Gastrocnemius medialis (tissue), 4 donors: ENCODE measurements around the gene LMBRD2. TPM values are rescaled to one million over a fixed set of nuclear protein-coding genes. Genes with fewer than 3 reads are reported as not detected.
"Not testable (repeated sequence)": the region's sequence is repeated elsewhere in the genome, so short reads cannot be mapped to it uniquely, and the experiment has no call there.

Experiments
- ATAC-seq, 2 donors: fragments of 150-250 bp; one replicate each; pipeline ENCODE4 v1.9.1; 2016
- DNase-seq, 2 donors: peaks; one replicate each; pipeline ENCODE4 v3.0.0-alpha.2; 2019
- H3K27ac ChIP-seq, 4 donors: fragments of 200-600 bp; sonication (generic); 1 replicate in 1 of 4; 2 replicates in 3 of 4; pipeline ENCODE4 v1.5.1; 2016 to 2018; ENCODE audit warnings: mild to moderate bottlenecking in 2 of 4, moderate library complexity in 1 of 4
- H3K27me3 ChIP-seq, 3 donors: fragments of 200-600 bp; sonication (generic) in 2 of 3; 1 replicate in 1 of 3; 2 replicates in 2 of 3; pipeline versions ENCODE4 v1.5.1 to v1.6.0; 2016 to 2019; ENCODE audit warnings: mild to moderate bottlenecking in 1 of 3, moderate library complexity in 1 of 3
- H3K36me3 ChIP-seq, 2 donors: fragments of 200-600 bp; sonication (generic) in 1 of 2; one replicate each; pipeline ENCODE4 v1.5.1; 2017 to 2018
- H3K4me1 ChIP-seq, 2 donors: fragments of 200-600 bp; sonication (generic) in 1 of 2; one replicate each; pipeline ENCODE4 v1.5.1; 2016 to 2017; ENCODE audit warnings: mild to moderate bottlenecking in 2 of 2
- H3K4me3 ChIP-seq, 4 donors: fragments of 200-600 bp; sonication (generic) in 3 of 4; 1 replicate in 1 of 4; 2 replicates in 3 of 4; pipeline ENCODE4 v1.5.1; 2016 to 2019; ENCODE audit warnings: mild to moderate bottlenecking in 2 of 4
- H3K9me3 ChIP-seq, 3 donors: fragments of 200-600 bp; sonication (generic) in 2 of 3; 1 replicate in 1 of 3; 2 replicates in 2 of 3; pipeline ENCODE4 v1.5.1; 2016 to 2019
- CTCF ChIP-seq, 5 experiments: fragments of 450-650 bp in 3 of 5; fragments of 200-600 bp in 2 of 5; sonication (generic) in 2 of 5; IDR thresholded peaks in 4 of 5; conservative IDR thresholded peaks in 1 of 5; 1 replicate in 4 of 5; 2 replicates in 1 of 5; pipeline ENCODE4 v1.5.1; 2016 to 2019; ENCODE audit warnings: antibody characterized with exemption in 5 of 5, mild to moderate bottlenecking in 3 of 5, moderate library complexity in 3 of 5
- POLR2A ChIP-seq, 2 donors: fragments of 450-650 bp; IDR thresholded peaks; one replicate each; pipeline ENCODE4 v1.6.1; 2017; ENCODE audit warnings: antibody characterized with exemption in 2 of 2, mild to moderate bottlenecking in 2 of 2, moderate library complexity in 2 of 2
- in situ Hi-C, 4 donors: fragments of 200-750 bp; cut with MboI; loops; one replicate each; pipeline versions ENCODE4 v1.15.0 to v1.8.0; 2017; ENCODE audit warnings: low sequenced_read_pairs in 4 of 4
- intact Hi-C: fragments of 100-400 bp; cut with DNase I; formaldehyde crosslinking; loops from one replicate; pipeline ENCODE4 v1.15.1; 2023; ENCODE audit warnings: low total_unique reads
- total RNA-seq, 4 donors: library from RNA; depleted of rRNA; stranded (reverse); fragments of >200 nt; gene quantifications; one replicate each; pipeline versions ENCODE4 v1.1.0 to v1.2.3, GENCODE V29; 2016

Gene LMBRD2
- total RNA-seq, 4 donors from 2014 or later: 12.2 to 29.0 (median 21.3) TPM

- H3K9me3 ChIP-seq: no peaks in the 10 kb centered on the region
- DNase-seq: no peak
- peaks cover 2 to 45% of the 10 kb centered on the region in 2 donors for H3K36me3 ChIP-seq
- in situ Hi-C loops: no loop called here
- intact Hi-C loops: no loop called here
- H3K4me1 ChIP-seq: no peaks in the 10 kb centered on the region
- ATAC-seq: no peak
- H3K27ac ChIP-seq: no peak overlapping the region
- no peak for TF ChIP-seq CTCF (IDR thresholded peaks at IDR 0.05 in 4 of 5, conservative IDR thresholded peaks at IDR 0.05 in 1 of 5)
- TF ChIP-seq POLR2A (IDR thresholded peaks at IDR 0.05): no peak
- no peaks in the 10 kb centered on the region for H3K27me3 ChIP-seq
- H3K4me3 ChIP-seq: no peak overlapping the region
Measured at GRCh38 chr5:36193746-36194145, 42.1 kb upstream of the LMBRD2 start.

- H3K4me3 ChIP-seq, ATAC-seq, H3K27me3 ChIP-seq, DNase-seq, H3K27ac ChIP-seq, in situ Hi-C loops, H3K4me1 ChIP-seq, H3K9me3 ChIP-seq, intact Hi-C loops, H3K36me3 ChIP-seq: not testable (repeated sequence)
Measured at GRCh38 chr5:36184408-36184807, 32.7 kb upstream of the LMBRD2 start.

- Histone ChIP-seq H3K9me3 (no peaks in the 10 kb centered on the region), H3K4me1 (no peaks in the 10 kb centered on the region), H3K27ac (no peak overlapping the region), H3K4me3 (no peak overlapping the region), H3K36me3 (peaks cover 4 to 9% of the 10 kb centered on the region in 2 donors), H3K27me3 (no peaks in the 10 kb centered on the region)
- DNase-seq (no peak), ATAC-seq (no peak)
- TF ChIP-seq POLR2A (IDR thresholded peaks at IDR 0.05) (no peak), CTCF (IDR thresholded peaks at IDR 0.05 in 4 of 5, conservative IDR thresholded peaks at IDR 0.05 in 1 of 5) (no peak)
- intact Hi-C loops: no loop called here
- in situ Hi-C loops: no loop called here
Measured at GRCh38 chr5:36181774-36182173, 30.1 kb upstream of the LMBRD2 start.

GRCh38 chr5:36180556-36181350 lies 29.1 kb upstream of the LMBRD2 start:
- H3K4me1 ChIP-seq: no peaks in the 10 kb centered on the region
- intact Hi-C loops (no loop called here), in situ Hi-C loops (no loop called here)
- TF ChIP-seq POLR2A (IDR thresholded peaks at IDR 0.05) (no peak), CTCF (IDR thresholded peaks at IDR 0.05 in 4 of 5, conservative IDR thresholded peaks at IDR 0.05 in 1 of 5) (no peak)
- H3K27ac ChIP-seq: no peak overlapping the region
- DNase-seq (no peak), ATAC-seq (no peak)
- H3K4me3 ChIP-seq: no peak overlapping the region
- H3K36me3 ChIP-seq: peaks cover 4 to 9% of the 10 kb centered on the region in 2 donors
- H3K27me3 ChIP-seq: no peaks in the 10 kb centered on the region
- no peaks in the 10 kb centered on the region for H3K9me3 ChIP-seq

GRCh38 chr5:36179950-36180349 lies 28.3 kb upstream of the LMBRD2 start:
- intact Hi-C loops (loop anchor here (5.0 kb wide), 1 partner anchor 512 kb away; no protein-coding TSS in a partner anchor), in situ Hi-C loops (loop anchor here in 2 of 4 donors (10.0 kb wide), 1 partner anchor 125 kb away; the partner anchor contains the start of gene RANBP3L (in 2 of the 2))
- Histone ChIP-seq H3K4me1 (no peaks in the 10 kb centered on the region), H3K36me3 (peaks cover 4 to 12% of the 10 kb centered on the region in 2 donors), H3K4me3 (no peak overlapping the region), H3K27ac (no peak overlapping the region), H3K27me3 (no peaks in the 10 kb centered on the region), H3K9me3 (no peaks in the 10 kb centered on the region)
- DNase-seq (no peak), ATAC-seq (no peak)
- TF ChIP-seq POLR2A (IDR thresholded peaks at IDR 0.05) (no peak), CTCF (IDR thresholded peaks at IDR 0.05 in 4 of 5, conservative IDR thresholded peaks at IDR 0.05 in 1 of 5) (no peak)
